NCI-H1694 (cell line): ENCODE results near the gene NPFFR1.
"Not testable (repeated sequence)": the region's sequence is repeated elsewhere in the genome, so short reads cannot be mapped to it uniquely, and the experiment has no call there.

ENCODE experiments used
- DNase-seq: peaks from one replicate; lab custom pipeline; 2025; lab: John Stamatoyannopoulos, UW

The NPFFR1 gene

DNA sequence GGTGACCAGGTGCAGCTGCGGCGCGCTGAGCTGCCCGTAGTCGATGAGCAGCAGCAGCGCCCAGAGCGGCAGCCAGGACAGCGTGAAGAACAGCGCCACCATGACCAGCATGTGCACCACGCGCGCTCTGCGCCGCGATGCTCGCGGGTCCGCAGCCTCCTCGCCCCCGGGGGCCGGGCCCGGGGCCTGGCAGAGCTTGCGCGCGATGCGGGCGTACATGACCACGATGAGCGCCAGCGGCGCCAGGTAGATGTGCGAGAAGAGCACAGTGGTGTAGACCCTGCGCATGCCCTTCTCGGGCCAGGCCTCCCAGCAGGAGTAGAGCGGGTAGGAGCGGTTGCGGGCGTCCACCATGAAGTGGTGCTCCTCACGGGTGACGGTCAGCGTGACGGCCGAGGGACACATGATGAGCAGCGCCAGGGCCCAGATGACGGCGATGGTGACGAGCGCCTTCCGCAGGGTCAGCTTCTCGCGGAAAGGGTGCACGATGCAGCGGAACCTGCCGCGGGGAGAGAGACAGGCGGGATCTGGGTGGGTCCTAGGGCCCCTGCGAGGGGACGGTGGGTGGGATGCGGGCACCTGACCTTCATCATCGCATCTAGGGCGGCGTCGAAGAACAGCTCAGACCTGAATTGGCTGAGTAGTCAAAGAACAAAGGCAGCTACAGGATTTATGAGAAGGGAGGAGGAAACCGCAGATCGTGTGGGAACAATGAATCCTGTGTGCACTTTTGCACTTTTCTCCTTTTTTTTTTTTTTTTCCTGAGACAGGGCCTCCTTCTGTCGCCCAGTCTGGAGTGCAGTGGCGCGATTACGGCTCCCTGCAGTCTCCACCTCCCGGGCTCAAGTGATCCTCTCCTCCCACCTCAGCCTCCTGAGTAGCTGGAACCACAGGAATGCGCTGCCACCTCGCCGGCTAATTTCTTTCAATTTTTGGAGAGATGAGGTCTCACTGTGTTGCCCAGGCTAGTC lies 28.2 kb downstream of the NPFFR1 start:
- DNase-seq: no peak

DNA sequence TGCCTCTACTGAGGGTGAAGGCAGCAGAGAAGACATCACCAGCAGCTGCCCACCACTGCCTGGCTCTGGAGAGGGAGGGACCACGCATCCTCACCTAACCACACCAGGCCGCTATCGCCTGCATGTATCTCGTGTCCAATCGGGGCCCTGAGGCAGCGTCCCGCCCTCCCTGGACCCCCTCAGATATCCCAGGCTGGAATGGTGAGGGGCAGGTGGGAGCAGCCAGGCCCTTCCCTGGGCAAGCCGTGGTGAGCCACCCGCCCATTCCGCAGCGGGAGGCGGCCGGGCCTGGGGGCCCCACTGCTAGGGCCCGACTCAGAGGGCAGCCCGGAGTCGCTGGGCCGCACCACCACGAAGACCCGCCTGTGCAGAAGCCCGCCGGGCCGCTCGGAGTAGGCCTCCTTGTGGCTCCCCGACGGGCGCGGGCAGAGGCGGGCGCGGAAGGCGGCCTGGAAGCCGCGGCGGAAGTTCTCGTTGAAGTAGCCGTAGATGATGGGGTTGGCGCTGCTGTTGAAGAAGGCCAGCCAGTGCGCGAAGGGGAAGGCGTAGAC lies 29.0 kb downstream of the NPFFR1 start:
- DNase-seq: no peak

DNA sequence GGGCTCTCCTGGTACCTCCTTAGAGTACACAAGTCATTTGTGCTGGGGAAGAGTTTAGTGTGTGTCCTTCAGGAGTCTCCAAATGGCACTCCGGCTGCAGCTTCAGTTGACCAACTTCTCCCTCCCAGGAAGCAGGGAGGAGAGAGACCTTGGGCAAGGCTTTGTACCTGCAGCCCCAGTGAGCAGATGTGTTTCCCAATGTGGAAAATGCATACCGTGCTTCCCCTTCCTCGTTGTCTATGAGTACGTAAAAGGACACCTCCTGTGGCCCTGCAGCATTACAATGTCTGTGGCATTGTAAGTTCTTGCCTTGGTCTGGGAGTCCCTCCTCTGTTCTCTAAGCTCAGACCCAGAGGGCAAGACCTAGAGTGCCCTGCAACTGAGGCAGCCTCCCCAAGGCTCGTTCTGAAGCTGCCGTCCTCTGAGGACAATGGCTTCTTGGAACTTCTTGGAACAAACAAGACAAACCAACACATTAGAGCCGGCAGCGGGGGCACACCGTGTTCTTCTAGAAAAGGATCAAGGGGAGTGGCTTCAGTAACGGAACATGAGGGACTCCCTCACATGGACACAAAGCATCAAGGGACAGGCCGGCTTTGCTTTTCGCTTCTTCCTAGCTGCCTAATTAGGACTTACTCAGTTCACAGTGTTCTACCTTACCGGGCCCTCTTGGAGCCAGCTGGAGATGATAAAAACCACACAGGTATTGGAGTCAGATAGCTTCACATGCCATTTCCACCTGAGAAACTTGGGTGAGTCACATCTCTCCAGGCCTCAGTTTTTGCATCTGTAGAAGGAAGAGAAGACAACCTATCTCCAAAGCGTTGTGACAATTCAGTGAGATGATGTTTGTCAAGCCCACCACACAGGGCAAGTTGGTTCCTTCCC lies 29.7 kb downstream of the NPFFR1 start:
- no peak for DNase-seq

DNA sequence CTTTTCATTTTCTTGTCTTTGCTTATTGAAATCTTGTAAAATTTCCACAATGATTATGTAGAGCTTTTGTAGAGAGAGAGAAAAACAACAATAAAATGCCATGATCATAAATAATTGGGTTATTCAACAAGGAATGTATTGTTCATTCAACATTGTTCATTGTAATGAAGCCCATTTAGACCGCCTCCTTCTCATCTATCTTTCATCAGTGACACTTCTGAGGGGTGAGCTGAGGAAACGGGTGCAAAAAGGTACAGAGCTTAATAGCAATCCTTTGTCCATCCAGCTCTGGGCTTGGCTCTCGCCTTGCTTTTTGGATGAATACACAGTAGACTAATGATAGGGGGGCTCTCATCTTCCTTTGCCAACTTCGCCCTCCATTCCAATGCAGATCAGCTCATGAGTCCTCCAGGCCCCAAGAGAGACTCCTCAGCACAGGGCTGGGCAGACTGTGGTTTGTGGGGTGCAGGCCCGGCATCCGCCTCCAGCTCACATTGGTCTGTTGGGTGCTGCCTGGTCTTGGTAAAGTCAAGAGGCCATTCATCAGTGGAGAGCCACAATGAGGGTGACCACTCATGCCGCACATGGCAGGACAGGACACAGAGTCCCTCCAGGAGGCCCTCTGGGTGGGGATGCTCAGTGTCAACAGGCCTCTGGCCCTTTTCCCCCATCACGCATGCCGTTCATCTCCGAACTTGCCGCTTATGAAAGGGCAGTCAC lies 32.7 kb downstream of the NPFFR1 start:
- no peak for DNase-seq

DNA sequence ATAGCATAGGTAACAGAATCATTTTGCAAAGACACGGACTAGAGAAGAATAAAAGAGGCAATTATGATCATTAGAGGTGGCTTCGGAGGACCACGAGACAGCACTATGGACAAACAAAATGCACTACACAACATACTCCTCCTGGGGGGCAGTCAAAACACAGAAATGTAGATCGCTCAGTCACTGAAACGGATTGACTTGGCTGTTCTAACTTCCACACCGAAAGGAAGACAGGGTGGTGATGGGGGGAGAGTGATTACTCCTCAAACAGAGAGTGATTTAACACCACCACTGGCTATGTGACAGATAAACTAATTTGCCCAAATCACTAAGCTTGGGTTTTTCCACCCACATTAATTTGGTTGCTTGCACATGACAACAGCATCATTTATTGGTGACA lies 36.4 kb downstream of the NPFFR1 start:
- DNase-seq: no peak

DNA sequence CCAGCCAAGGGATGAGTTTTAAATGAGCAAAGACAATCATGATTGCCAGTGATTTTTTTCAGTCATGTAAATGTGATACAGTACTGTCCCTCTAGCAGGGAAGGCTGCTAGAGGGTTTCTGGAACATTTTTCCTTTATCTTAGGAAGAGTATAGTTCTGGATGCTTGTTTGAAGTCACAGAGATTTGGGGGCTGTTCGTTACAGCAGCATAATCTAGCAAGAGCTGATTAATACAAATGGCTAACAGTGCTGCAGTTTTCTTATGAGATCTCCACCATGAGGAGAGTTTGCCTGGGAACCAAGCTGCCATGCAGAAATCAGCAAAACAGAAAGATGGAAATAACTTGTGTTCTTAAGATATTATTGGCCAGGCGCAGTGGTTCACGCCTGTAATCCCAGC lies 42.7 kb downstream of the NPFFR1 start:
- DNase-seq: no peak

DNA sequence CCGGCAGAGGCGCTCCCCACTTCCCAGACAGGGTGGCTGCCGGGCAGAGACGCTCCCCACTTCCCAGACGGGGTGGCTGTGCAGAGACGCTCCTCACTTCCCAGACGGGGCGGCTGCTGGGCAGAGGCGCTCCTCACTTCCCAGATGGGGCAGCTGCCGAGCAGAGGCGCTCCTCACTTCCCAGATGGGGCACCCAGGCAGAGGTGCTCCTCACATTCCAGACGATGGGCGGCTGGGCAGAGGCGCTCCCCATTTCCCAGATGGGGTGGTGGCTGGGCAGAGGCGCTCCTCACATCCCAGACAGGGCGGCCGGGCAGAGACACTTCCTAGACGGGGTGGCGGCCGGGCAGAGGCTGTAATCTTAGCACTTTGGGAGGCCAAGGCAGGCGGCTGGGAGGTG lies 43.8 kb downstream of the NPFFR1 start:
- not testable (repeated sequence) for DNase-seq

DNA sequence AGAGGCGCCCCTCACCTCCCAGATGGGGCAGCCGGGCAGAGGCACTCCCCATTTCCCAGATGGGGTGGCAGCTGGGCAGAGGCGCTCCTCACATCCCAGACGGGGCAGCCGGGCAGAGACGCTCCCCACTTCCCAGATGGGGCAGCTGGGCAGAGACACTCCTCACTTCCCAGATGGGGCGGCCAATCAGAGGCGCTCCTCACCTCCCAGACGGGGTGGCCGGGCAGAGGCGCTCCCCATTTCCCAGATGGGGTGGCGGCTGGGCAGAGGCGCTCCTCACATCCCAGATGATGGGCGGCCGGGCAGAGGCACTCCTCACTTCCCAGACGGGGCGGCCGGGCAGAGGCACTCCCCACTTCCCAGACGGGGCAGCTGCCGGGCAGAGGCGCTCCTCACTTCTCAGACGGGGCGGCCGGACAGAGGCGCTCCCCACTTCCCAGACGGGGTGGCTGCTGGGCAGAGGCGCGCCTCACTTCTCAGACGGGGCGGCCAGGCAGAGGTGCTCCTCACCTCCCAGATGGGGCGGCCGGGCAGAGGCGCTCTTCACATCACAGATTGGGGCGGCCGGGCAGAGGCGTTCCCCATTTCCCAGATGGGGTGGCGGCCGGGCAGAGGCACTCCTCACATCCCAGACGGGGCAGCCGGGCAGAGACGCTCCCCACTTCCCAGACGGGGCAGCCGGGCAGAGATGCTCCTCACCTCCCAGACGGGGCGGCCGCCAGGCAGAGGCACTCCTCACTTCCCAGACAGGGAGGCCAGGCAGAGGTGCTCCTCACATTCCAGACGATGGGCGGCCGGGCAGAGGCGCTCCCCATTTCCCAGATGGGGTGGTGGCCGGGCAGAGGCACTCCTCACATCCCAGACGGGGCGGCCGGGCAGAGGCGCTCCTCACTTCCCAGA lies 44.5 kb downstream of the NPFFR1 start:
- not testable (repeated sequence) for DNase-seq

DNA sequence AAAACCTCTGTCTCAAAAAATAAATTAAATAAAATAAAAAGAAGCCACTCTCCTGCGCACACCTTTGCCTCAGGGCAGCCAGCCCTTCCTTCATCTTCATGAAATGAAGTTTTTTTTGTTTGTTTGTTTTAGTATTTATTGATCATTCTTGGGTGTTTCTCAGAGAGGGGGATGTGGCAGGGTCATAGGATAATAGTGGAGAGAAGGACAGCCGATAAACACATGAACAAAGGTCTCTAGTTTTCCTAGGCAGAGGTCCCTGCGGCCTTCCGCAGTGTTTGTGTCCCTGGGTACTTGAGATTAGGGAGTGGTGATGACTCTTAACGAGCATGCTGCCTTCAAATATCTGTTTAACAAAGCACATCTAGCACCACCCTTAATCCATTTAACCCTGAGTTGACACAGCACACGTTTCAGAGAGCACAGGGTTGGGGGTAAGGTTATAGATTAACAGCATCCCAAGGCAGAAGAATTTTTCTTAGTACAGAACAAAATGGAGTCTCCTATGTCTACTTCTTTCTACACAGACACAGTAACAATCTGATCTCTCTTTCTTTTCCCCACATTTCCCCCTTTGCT lies 45.8 kb downstream of the NPFFR1 start:
- DNase-seq: not testable (repeated sequence)

DNA sequence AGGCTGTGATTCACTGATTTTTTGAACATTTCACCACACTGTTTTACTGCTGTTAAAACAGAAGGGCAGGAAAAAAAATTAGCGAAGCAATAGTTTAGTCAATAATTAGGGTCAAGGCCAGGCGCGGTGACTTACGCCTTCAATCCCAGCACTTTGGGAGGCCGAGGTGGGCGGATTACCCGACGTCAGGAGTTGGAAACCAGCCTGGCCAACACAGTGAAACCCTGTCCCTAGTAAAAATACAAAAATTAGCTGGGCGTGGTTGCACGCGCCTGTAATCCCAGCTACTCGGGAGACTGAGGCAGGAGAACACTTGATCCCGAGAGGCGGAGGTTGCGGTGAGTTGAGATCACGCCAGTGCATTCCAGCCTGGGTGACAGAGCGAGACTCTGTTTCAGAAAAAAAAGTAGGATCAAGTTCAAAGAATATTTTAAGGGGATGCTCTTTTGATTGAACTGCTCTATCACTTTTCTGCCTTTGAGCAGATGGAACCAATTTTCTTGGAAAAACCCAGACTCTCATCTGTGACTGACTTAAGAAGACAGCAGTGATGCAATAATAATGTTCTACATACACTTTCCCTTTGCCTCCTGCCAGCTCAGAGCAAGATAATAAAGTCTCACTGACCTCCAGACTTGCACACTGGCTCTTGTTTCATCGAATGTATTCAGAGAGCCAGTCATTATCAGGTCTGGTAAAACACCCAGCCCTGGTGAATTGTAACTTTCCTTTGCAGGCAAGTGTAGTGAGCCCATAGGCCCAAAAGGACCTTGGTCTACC lies 48.9 kb downstream of the NPFFR1 start:
- no peak for DNase-seq

DNA sequence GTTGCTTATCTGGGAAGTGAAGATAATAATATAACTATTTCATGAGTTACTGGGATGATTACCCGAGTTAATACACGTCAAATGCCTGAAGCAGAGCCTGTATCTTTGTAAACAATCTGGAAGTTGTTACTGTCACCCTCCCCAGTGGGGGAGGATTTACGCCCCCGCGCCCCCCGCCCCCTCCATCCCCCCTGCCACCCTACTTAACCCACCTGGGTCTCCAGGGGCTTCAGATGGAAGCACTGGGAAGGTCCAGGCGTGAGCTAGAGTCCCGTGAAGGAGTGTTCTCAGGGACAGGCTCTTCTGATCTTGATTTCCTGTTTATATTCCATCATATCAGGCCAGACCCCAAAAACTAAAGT lies 49.9 kb downstream of the NPFFR1 start:
- DNase-seq: no peak

DNA sequence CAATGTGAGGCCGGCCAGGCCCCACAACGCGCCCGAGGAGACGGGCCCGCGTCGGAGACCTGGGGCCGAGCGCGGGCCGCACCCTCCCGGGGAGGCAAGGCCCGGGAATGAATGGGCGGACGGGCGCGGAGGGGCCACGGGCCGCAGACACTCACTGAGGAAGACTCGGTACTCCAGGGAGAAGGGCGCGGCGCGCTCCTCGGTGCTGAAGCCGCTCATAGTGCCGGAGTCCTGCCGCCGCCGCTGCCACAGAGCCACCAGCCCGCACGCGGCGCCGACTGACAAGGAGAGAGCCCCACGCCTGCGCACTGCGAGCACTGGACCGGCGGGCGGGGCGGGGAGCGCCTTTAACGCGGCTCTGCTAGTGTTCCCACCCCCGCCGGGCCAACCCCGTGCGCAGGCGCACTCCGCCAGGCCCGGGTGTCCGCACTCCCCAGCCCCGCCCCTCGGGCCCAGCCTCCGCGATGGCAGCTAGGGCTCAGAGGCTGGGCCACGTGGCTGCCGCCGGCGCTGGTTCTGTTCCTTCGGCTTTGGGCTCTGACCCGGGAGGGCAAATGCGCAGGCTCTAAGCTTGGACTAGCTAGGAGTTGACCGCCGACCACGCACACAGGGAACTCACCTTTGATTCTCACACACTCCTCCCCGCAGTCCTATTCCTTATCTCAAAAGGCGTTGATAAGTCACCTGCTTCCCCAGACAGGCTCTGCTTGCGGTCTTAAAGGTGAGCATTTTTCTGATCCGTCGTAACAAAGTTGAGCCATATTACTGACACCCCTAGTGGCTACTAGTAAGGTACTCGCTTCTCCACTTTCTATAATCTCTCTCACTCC lies 50.5 kb downstream of the NPFFR1 start, which contains the start of gene PPA1:
TSS of gene PPA1 (minus strand) at position 321 of the 830 bp plus-strand sequence. CDS start at position 219, 102 bp downstream.
- peak; percentile 82 for DNase-seq

DNA sequence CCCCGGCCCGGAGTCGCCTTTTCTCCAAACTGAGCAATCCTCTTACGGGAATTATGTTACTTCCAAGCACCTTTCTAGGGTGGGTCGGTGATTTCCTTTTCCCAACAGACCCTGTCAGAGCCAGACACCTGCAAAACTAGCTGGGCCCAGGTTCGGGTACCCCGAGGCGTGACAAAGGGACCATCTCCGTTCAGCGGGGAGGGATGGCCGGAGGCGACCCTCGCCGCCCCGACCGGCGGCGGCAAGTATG lies 51.0 kb downstream of the NPFFR1 start:
- no peak for DNase-seq

DNA sequence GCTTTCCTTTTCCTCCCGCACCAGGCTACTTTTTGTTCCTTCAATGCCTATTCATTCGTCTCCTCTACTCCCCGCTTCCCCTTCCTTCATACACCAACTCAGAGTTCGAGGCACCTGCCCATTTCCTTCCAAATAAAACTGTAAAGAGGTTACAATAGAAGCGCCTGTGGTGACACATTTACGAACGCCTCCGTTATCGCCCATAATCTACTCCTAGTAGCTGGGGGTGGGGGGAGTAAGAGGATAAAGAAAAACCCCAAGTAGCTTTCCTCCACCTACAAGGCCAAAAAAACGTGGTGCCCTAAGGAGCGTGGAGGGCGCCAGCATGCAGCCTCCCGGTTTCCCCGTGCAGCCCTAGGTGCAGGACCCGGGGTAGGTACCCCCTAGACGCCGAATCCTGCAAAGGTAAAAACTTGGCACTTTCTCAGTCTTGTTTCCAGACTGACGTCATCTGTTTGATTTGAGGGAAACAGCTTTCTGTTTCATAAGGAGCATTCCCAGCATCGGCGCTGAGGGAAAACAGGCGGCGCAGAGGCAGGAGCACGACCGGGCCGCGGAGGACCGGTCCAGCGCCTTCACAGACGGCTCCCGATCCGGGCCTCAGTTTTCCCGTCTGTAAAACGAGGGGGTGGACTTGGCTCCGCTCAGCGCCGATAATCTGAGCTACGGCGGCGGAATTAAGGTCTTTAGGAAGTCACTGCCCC lies 51.5 kb downstream of the NPFFR1 start:
- DNase-seq: no peak

DNA sequence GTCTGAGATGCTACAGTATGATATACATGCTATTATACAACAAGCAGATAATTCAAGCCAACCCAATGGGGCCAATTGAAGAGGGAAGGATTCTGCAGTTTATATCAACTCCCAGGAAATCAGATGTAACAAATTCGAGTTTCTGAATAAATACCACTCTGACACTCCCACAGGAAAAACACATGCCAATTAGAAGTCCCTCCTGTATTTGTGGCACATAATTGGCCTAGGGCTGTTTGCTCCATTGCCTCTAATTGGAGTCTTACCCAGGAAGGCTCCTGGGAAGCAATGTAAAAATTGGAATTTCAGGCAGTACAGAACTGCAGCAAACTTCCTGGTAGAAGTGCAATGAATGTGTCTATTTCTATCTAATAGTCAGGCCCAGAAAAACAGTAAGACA lies 55.3 kb downstream of the NPFFR1 start:
- no peak for DNase-seq

DNA sequence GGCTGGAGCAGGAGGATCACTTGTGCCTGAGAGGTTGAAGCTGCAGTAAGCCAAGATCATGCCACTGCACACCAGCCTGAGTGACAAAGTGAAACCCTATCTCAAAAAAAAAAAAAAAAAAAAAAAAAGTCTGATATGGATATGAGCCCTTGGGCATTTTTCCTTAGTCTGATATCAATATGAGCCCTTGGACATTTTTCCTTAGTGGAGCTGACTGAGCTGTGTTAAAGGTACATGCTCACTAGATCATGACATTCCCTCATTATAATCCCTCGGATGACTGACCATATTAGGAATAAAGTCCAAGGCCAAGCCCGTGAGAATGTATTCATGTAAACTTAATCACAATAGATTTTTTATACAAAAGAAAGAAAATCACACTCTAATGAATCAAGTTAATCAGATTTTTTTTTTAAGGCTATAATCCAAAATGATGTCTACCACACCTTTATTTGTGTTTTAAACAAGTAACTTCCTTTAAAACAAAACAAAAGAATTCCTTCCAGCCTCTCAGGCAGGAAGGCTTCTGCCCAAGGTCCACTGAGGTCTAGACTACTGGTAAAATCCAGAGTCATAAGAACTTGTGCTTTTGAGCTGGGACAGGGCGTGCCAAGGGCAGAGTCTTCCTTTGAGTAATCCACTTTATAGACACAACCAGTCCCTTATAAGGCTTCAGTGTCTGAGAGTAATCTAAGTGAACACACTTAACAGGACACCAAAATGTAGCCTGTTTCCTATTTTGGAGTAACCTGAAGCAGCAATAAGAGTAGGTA lies 56.1 kb downstream of the NPFFR1 start:
- no peak for DNase-seq

DNA sequence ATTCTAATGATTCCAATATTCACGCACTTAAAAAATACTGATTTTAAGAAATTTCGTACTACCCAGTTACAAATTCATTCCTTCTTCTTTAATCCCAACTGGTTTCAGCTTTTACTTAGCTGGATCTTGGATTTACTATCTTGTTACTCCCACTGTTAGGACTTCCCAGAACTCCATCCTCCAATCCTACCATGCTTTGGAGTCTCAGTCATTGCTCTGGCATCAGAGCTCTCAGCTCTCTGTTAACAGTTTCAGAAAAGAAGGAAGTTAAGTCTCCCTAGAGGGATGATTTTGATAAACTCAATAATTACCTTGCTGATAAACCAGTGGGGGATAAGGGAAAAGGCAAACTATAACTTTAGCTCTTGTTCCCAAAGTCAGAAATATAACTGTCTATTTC lies 60.1 kb downstream of the NPFFR1 start:
- DNase-seq: no peak
